Tibial nerve (tissue), 4 donors: ENCODE measurements around the gene FBXL20. TPM values are rescaled to one million over a fixed set of nuclear protein-coding genes. Genes with fewer than 3 reads are reported as not detected.
"Not testable (repeated sequence)": the region's sequence is repeated elsewhere in the genome, so short reads cannot be mapped to it uniquely, and the experiment has no call there.

Source experiments
- DNase-seq, 2 donors: peaks; one replicate each; pipeline ENCODE4 v3.0.0-alpha.2; 2019; ENCODE audit warnings: low spot score in 2 of 2
- H3K27ac ChIP-seq, 4 donors: fragments of 200-600 bp; sonication (generic) in 3 of 4; one replicate each; pipeline ENCODE4 v1.5.1; 2017 to 2019; ENCODE audit warnings: mild to moderate bottlenecking in 1 of 4
- H3K27me3 ChIP-seq, 2 donors: fragments of 200-600 bp; sonication (generic) in 1 of 2; one replicate each; pipeline versions ENCODE4 v1.5.1 to v1.6.0; 2017 to 2019
- H3K36me3 ChIP-seq, 3 donors: fragments of 200-600 bp; sonication (generic); one replicate each; pipeline ENCODE4 v1.5.1; 2018 to 2019
- H3K4me1 ChIP-seq, 4 donors: fragments of 200-600 bp; sonication (generic) in 3 of 4; one replicate each; pipeline ENCODE4 v1.5.1; 2017 to 2019
- H3K4me3 ChIP-seq, 4 donors: fragments of 200-600 bp; sonication (generic) in 3 of 4; one replicate each; pipeline ENCODE4 v1.5.1; 2017 to 2019; ENCODE audit warnings: mild to moderate bottlenecking in 1 of 4, moderate library complexity in 1 of 4
- H3K9me3 ChIP-seq, 4 donors: fragments of 200-600 bp; sonication (generic) in 3 of 4; one replicate each; pipeline ENCODE4 v1.5.1; 2017 to 2019
- CTCF ChIP-seq, 5 experiments: fragments of 200-600 bp in 3 of 5; fragments of 450-650 bp in 2 of 5; sonication (generic) in 3 of 5; IDR thresholded peaks; one replicate each; pipeline ENCODE4 v1.5.1; 2016 to 2019; ENCODE audit warnings: antibody characterized with exemption in 5 of 5, mild to moderate bottlenecking in 3 of 5, moderate library complexity in 2 of 5
- EP300 ChIP-seq, 2 donors: sonication (generic); formaldehyde crosslinking; IDR thresholded peaks; one replicate each; pipeline ENCODE4 v1.6.1; 2017; ENCODE audit warnings: antibody characterized with exemption in 2 of 2, mild to moderate bottlenecking in 1 of 2
- POLR2A ChIP-seq, 2 donors: fragments of 450-650 bp; IDR thresholded peaks; one replicate each; pipeline ENCODE4 v1.6.1; 2017; ENCODE audit warnings: antibody characterized with exemption in 2 of 2, mild to moderate bottlenecking in 2 of 2, moderate library complexity in 2 of 2
- WGBS, 2 donors: methylation state at CpG; one replicate each; pipeline ENCODE4 v1.1.5; 2018; 5-methylcytosine and 5-hydroxymethylcytosine counted together
- total RNA-seq, 4 donors: library from RNA; depleted of rRNA; stranded (reverse); fragments of >200 nt; gene quantifications; one replicate each; pipeline ENCODE4 v1.1.0, GENCODE V29; 2016

FBXL20 gene
- total RNA-seq, 4 donors from 2014 or later, result 21.1 to 32.4 (median 30.4) TPM

GRCh38 chr17:39340731-39341130 lies 60.7 kb downstream of the FBXL20 start:
- TF ChIP-seq EP300 (IDR thresholded peaks at IDR 0.05), result no peak
- no peak for TF ChIP-seq CTCF (IDR thresholded peaks at IDR 0.05)
- TF ChIP-seq POLR2A (IDR thresholded peaks at IDR 0.05), result no peak

GRCh38 chr17:39339272-39339671 lies 62.2 kb downstream of the FBXL20 start:
- Histone ChIP-seq H3K27me3 (no peaks in the 10 kb centered on the region), H3K27ac (no peak overlapping the region), H3K9me3 (no peaks in the 10 kb centered on the region), H3K4me3 (no peak overlapping the region), H3K4me1 (peaks cover 0 to 20% (median 0%) of the 10 kb centered on the region in 4 donors), H3K36me3 (peaks cover 0 to 25% (median 0%) of the 10 kb centered on the region in 3 donors)
- 59 to 84% methylated on average over 2 of the region's 2 CpGs for WGBS, 2 donors
- no peak for TF ChIP-seq POLR2A (IDR thresholded peaks at IDR 0.05)
- no peak for TF ChIP-seq CTCF (IDR thresholded peaks at IDR 0.05)
- TF ChIP-seq EP300 (IDR thresholded peaks at IDR 0.05), result no peak
- no peak for DNase-seq

More at GRCh38 chr17:39340731-39341130, 60.7 kb downstream of the FBXL20 start:
- Histone ChIP-seq H3K9me3 (no peaks in the 10 kb centered on the region), H3K36me3 (peaks cover 0 to 25% (median 0%) of the 10 kb centered on the region in 3 donors), H3K4me1 (peaks cover 0 to 7% (median 0%) of the 10 kb centered on the region in 4 donors), H3K4me3 (no peak overlapping the region), H3K27me3 (no peaks in the 10 kb centered on the region), H3K27ac (no peak overlapping the region)
- no peak for DNase-seq

GRCh38 chr17:39337649-39338048 lies 63.8 kb downstream of the FBXL20 start:
- not testable (repeated sequence) for H3K27me3 ChIP-seq, H3K9me3 ChIP-seq, H3K27ac ChIP-seq, H3K4me3 ChIP-seq, DNase-seq
- Histone ChIP-seq H3K4me1 (peaks cover 0 to 21% (median 0%) of the 10 kb centered on the region in 4 donors), H3K36me3 (peaks cover 0 to 23% (median 0%) of the 10 kb centered on the region in 3 donors)
- WGBS, 2 donors, result 66 to 82% methylated on average over 12 to 13 of the region's 26 CpGs

GRCh38 chr17:39335704-39336223 lies 65.7 kb downstream of the FBXL20 start:
- Histone ChIP-seq H3K27ac (peak overlapping the region in 1 of 4 donors; percentile 5), H3K9me3 (no peaks in the 10 kb centered on the region), H3K27me3 (no peaks in the 10 kb centered on the region), H3K4me1 (peaks cover 0 to 25% (median 0%) of the 10 kb centered on the region in 4 donors), H3K4me3 (no peak overlapping the region), H3K36me3 (peaks cover 0 to 12% (median 0%) of the 10 kb centered on the region in 3 donors)
- peak in 1 of 2 donors; percentile 13 for DNase-seq
- 38 to 52% methylated on average over 4 of the region's 4 CpGs for WGBS, 2 donors
- TF ChIP-seq EP300 (IDR thresholded peaks at IDR 0.05) (no peak), POLR2A (IDR thresholded peaks at IDR 0.05) (no peak), CTCF (IDR thresholded peaks at IDR 0.05) (no peak)

GRCh38 chr17:39334008-39334744 lies 67.2 kb downstream of the FBXL20 start:
- not testable (repeated sequence) for H3K4me3 ChIP-seq
- H3K4me1 ChIP-seq, result peaks cover 0 to 26% (median 0%) of the 10 kb centered on the region in 4 donors
- WGBS, 2 donors, result 69 to 74% methylated on average over 6 of the region's 6 CpGs

GRCh38 chr17:39332092-39332491 lies 69.3 kb downstream of the FBXL20 start:
- H3K27me3 ChIP-seq, result no peaks in the 10 kb centered on the region
- no peak for TF ChIP-seq EP300 (IDR thresholded peaks at IDR 0.05)
- TF ChIP-seq CTCF (IDR thresholded peaks at IDR 0.05), result no peak
- TF ChIP-seq POLR2A (IDR thresholded peaks at IDR 0.05), result no peak
- 82 to 88% methylated on average over 5 of the region's 5 CpGs for WGBS, 2 donors

More at GRCh38 chr17:39334008-39334744, 67.2 kb downstream of the FBXL20 start:
- peak overlapping the region in 2 of 4 donors; percentile 19 to 36 for H3K27ac ChIP-seq
- not testable (repeated sequence) for DNase-seq, H3K27me3 ChIP-seq, H3K36me3 ChIP-seq, H3K9me3 ChIP-seq

More at GRCh38 chr17:39332092-39332491, 69.3 kb downstream of the FBXL20 start:
- no peak overlapping the region for H3K27ac ChIP-seq
- no peaks in the 10 kb centered on the region for H3K36me3 ChIP-seq
- H3K4me1 ChIP-seq, result peaks cover 0 to 26% (median 0%) of the 10 kb centered on the region in 4 donors
- no peaks in the 10 kb centered on the region for H3K9me3 ChIP-seq
- H3K4me3 ChIP-seq, result no peak overlapping the region
- DNase-seq, result no peak
